Hematopoietic multipotent progenitor cell treated with erythropoietin and hydrocortisone succinate and interleukin-3 and kit ligand, for 4 days (in vitro differentiated cells): ENCODE measurements around the gene SIK1.

Experiments
- DNase-seq: peaks from one replicate; pipeline ENCODE4 v3.0.0-alpha.2; 2015

The SIK1 gene

GRCh38 chr21:43365611-43366426 is 61.1 kb downstream of the SIK1 start:
- no peak for DNase-seq

- no peak for DNase-seq
Measured at GRCh38 chr21:43364851-43365424, 62.0 kb downstream of the SIK1 start.
